A673 (cell line): Measurements from ENCODE around the gene RND3. TPM values are rescaled to one million over a fixed set of nuclear protein-coding genes. Genes with fewer than 3 reads are reported as not detected.

ENCODE experiments used
- BruUV-seq: library from RNA; stranded (reverse); fragments of 400-500 nt; replicated peaks from 2 replicates; lab custom pipeline; 2021; lab: Mats Ljungman, UMichigan
- CTCF ChIA-PET: fragments of 300-600 bp; sonication (Branson Sonifier 250); formaldehyde crosslinking; loops from one replicate; lab custom pipeline; 2022; ENCODE audit warnings: antibody characterized with exemption; lab: Charles Lee
- POLR2A ChIA-PET: fragments of 300-600 bp; sonication (Branson Sonifier 250); formaldehyde crosslinking; loops from one replicate; lab custom pipeline; 2022; ENCODE audit warnings: antibody characterized with exemption; ENCODE audit not compliant: low non-redundant PET; lab: Charles Lee
- DNase-seq: peaks from one replicate; pipeline ENCODE4 v3.0.0-alpha.2; 2015; ENCODE audit warnings: low spot score
- H3K27ac ChIP-seq: fragments of 200-600 bp; sonication (generic); 2 replicates; pipeline ENCODE4 v1.5.1; 2016; ENCODE audit warnings: mixed run types, low read depth, mild to moderate bottlenecking, mixed read lengths, antibody characterized with exemption, low read length; ENCODE audit not compliant: poor library complexity, severe bottlenecking
- H3K27me3 ChIP-seq: fragments of 200-600 bp; sonication (generic); replicated peaks from 2 replicates; pipeline ENCODE4 v1.6.1; 2017; ENCODE audit warnings: mixed run types, low read depth, mild to moderate bottlenecking, mixed read lengths, antibody characterized with exemption, low read length; ENCODE audit not compliant: insufficient read depth, poor library complexity
- H3K36me3 ChIP-seq: fragments of 200-600 bp; sonication (generic); 2 replicates; pipeline ENCODE4 v1.6.1; 2016; ENCODE audit warnings: mixed run types, mild to moderate bottlenecking, mixed read lengths, antibody characterized with exemption, low read length; ENCODE audit not compliant: insufficient read depth, poor library complexity, severe bottlenecking
- H3K4me1 ChIP-seq: fragments of 200-600 bp; sonication (generic); 2 replicates; pipeline ENCODE4 v1.6.1; 2017; ENCODE audit warnings: mixed run types, mild to moderate bottlenecking, mixed read lengths, antibody characterized with exemption, low read length; ENCODE audit not compliant: insufficient read depth, poor library complexity, severe bottlenecking
- H3K4me3 ChIP-seq: fragments of 200-600 bp; sonication (generic); 2 replicates; pipeline ENCODE4 v1.5.1; 2016; ENCODE audit warnings: low read depth, mixed run types, mild to moderate bottlenecking, mixed read lengths, low read length; ENCODE audit not compliant: poor library complexity, severe bottlenecking
- H3K9me3 ChIP-seq: fragments of 200-600 bp; sonication (generic); 2 replicates; pipeline ENCODE4 v1.6.1; 2016; ENCODE audit warnings: mixed run types, low read depth, mild to moderate bottlenecking, mixed read lengths, antibody characterized with exemption, low read length; ENCODE audit not compliant: poor library complexity, severe bottlenecking
- CTCF ChIP-seq: fragments of 300-800, 200-600 bp; sonication (generic); conservative IDR thresholded peaks from 2 replicates; pipeline ENCODE4 v1.5.1; 2017; ENCODE audit warnings: low read depth, mild to moderate bottlenecking, antibody characterized with exemption, low read length, moderate library complexity, mixed read lengths
- EZH2 ChIP-seq: fragments of 200-600 bp; sonication (generic); IDR thresholded peaks from 2 replicates; pipeline ENCODE4 v1.6.1; 2017; ENCODE audit warnings: borderline replicate concordance, low read depth, mild to moderate bottlenecking, mixed read lengths, antibody characterized with exemption, low read length; ENCODE audit not compliant: poor library complexity, severe bottlenecking
- intact Hi-C: fragments of 100-400 bp; cut with micrococcal nuclease; formaldehyde crosslinking; loops from one replicate; pipeline ENCODE4 v1.10.0; 2022; ENCODE audit not compliant: unreplicated experiment
- total RNA-seq: library from RNA; stranded (reverse); gene quantifications from 2 replicates; pipeline ENCODE4 v1.2.3, GENCODE V29; 2021

The RND3 gene
- total RNA-seq, 1 experiment from 2014 or later = 15.0 TPM

GRCh38 chr2:150485871-150486538 is 1.5 kb downstream of the RND3 start:
- TF ChIP-seq CTCF (no peak), EZH2 (no peak)
- BruUV-seq = no TSS peak
- CTCF ChIA-PET = no interaction called here
- no peaks in the 10 kb centered on the region for H3K36me3 ChIP-seq
- peak overlapping the region; percentile 67 for H3K4me3 ChIP-seq
- peaks cover 9% of the 10 kb centered on the region for H3K4me1 ChIP-seq
- peak; percentile 80 for DNase-seq
- no peaks in the 10 kb centered on the region for H3K9me3 ChIP-seq
- no peaks in the 10 kb centered on the region for H3K27me3 ChIP-seq
- intact Hi-C loops = loop anchor here (2.0 to 5.0 kb wide), 2 partner anchors 299 to 687 kb away; no protein-coding TSS in a partner anchor
- H3K27ac ChIP-seq = peak overlapping the region; percentile 61
- POLR2A ChIA-PET = no interaction called here

- DNase-seq = peak; percentile 78
- ChIA-PET CTCF (no interaction called here), POLR2A (no interaction called here)
- Histone ChIP-seq H3K4me1 (peaks cover 13% of the 10 kb centered on the region), H3K4me3 (peak overlapping the region; percentile 67), H3K36me3 (no peaks in the 10 kb centered on the region), H3K9me3 (no peaks in the 10 kb centered on the region), H3K27ac (peak overlapping the region; percentile 61), H3K27me3 (no peaks in the 10 kb centered on the region)
- intact Hi-C loops = loop anchor here (5.0 kb wide), 1 partner anchor 298 kb away; no protein-coding TSS in a partner anchor
- no TSS peak for BruUV-seq
- no peak for TF ChIP-seq EZH2
- TF ChIP-seq CTCF = peak; percentile 56
Observed at GRCh38 chr2:150485114-150485870, 2.2 kb downstream of the RND3 start.

GRCh38 chr2:150484461-150485021 is 2.9 kb downstream of the RND3 start:
- intact Hi-C loops = loop anchor here (5.0 kb wide), 1 partner anchor 297 kb away; no protein-coding TSS in a partner anchor
- TF ChIP-seq CTCF (no peak), EZH2 (no peak)
- Histone ChIP-seq H3K4me1 (peaks cover 14% of the 10 kb centered on the region), H3K27ac (no peak overlapping the region), H3K36me3 (no peaks in the 10 kb centered on the region), H3K4me3 (peak overlapping the region; percentile 67), H3K27me3 (no peaks in the 10 kb centered on the region), H3K9me3 (no peaks in the 10 kb centered on the region)
- DNase-seq = no peak
- BruUV-seq = TSS peak; percentile 7
- ChIA-PET CTCF (no interaction called here), POLR2A (no interaction called here)
